Mucosa of descending colon (tissue), 3 donors: ENCODE results near the gene TTC36. TPM values are rescaled to one million over a fixed set of nuclear protein-coding genes. Genes with fewer than 3 reads are reported as not detected.
"Not testable (repeated sequence)": the region's sequence is repeated elsewhere in the genome, so short reads cannot be mapped to it uniquely, and the experiment has no call there.

Experiments used
- ATAC-seq: fragments of 200-7000 bp; cut with Tn5 transposase; one replicate; pipeline ENCODE4 v1.9.1; 2020; ENCODE audit warnings: mild to moderate bottlenecking, moderate library complexity
- DNase-seq, 3 donors: peaks; one replicate each; pipeline ENCODE4 v3.0.0-alpha.2; 2020
- H3K36me3 ChIP-seq: fragments of 200-600 bp; one replicate; pipeline ENCODE4 v1.8.0; 2021; ENCODE audit warnings: low read depth, mild to moderate bottlenecking
- H3K4me1 ChIP-seq: fragments of 200-600 bp; one replicate; pipeline ENCODE4 v1.8.0; 2021; ENCODE audit warnings: low read depth, mild to moderate bottlenecking
- H3K4me3 ChIP-seq: fragments of 200-600 bp; one replicate; pipeline ENCODE4 v1.8.0; 2021; ENCODE audit warnings: mild to moderate bottlenecking
- H3K9me3 ChIP-seq: fragments of 200-600 bp; one replicate; pipeline ENCODE4 v1.8.0; 2021; ENCODE audit warnings: mild to moderate bottlenecking
- intact Hi-C, 2 donors: fragments of 100-400 bp; cut with DNase I in 1 of 2; cut with micrococcal nuclease in 1 of 2; formaldehyde crosslinking; loops; one replicate each; pipeline versions ENCODE4 v1.11.0 to v1.11.1; 2022; cut with DNase I, micrococcal nuclease
- total RNA-seq, 3 donors: library from RNA; stranded (reverse); fragmentation: NEBNext Ultra II Directional in 2 of 3; extraction: Animal tissue kit (Norgen Biotek cat#: 25700) in 2 of 3; gene quantifications; one replicate each; pipeline versions ENCODE4 v1.2.1 to v1.2.4, GENCODE V29; 2021 to 2023
- TF ChIP-seq, protein P1 (sequence below): fragments of 200-600 bp; IDR thresholded peaks from one replicate; pipeline ENCODE4 v1.8.0; 2022; ENCODE audit warnings: antibody characterized with exemption, mild to moderate bottlenecking
- donor health status: DM: no; HTN: no; CAD: no; lungs with moderate emphysema.
- donor health status: DM: no; HTN: no; CAD: no.
- donor health status: DM: no; HTN: yes; CAD: no.

The TTC36 gene
- total RNA-seq, 3 donors from 2014 or later, result 0.63 to 1.3 (median 1.2) TPM

DNA sequence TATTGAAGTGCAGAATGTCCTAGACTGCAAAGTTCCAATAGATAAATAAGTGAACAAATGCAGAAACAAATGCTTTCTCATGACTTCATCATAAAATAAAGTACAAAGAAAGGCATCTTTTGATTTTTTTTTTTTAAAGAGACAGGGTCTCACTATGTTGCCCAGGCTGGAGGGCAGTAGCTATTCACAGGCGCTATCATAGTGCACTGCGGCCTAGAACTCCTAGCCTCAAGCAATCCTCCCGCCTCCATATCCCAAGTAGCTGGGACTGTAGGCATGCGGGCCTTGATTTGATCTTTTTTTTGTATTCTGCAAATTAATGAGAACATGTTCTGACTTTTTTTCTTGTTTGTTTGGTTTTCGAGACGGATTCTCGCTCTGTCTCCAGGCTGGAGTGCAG is 47.4 kb downstream of the TTC36 start:
- DNase-seq (no peak), ATAC-seq (no peak)
- TF ChIP-seq, protein P1, sequence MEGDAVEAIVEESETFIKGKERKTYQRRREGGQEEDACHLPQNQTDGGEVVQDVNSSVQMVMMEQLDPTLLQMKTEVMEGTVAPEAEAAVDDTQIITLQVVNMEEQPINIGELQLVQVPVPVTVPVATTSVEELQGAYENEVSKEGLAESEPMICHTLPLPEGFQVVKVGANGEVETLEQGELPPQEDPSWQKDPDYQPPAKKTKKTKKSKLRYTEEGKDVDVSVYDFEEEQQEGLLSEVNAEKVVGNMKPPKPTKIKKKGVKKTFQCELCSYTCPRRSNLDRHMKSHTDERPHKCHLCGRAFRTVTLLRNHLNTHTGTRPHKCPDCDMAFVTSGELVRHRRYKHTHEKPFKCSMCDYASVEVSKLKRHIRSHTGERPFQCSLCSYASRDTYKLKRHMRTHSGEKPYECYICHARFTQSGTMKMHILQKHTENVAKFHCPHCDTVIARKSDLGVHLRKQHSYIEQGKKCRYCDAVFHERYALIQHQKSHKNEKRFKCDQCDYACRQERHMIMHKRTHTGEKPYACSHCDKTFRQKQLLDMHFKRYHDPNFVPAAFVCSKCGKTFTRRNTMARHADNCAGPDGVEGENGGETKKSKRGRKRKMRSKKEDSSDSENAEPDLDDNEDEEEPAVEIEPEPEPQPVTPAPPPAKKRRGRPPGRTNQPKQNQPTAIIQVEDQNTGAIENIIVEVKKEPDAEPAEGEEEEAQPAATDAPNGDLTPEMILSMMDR, result no peak
- peaks cover 18% of the 10 kb centered on the region for H3K4me1 ChIP-seq
- no peaks in the 10 kb centered on the region for H3K36me3 ChIP-seq
- H3K4me3 ChIP-seq, result no peak overlapping the region
- intact Hi-C loops, result no loop called here
- no peaks in the 10 kb centered on the region for H3K9me3 ChIP-seq

DNA sequence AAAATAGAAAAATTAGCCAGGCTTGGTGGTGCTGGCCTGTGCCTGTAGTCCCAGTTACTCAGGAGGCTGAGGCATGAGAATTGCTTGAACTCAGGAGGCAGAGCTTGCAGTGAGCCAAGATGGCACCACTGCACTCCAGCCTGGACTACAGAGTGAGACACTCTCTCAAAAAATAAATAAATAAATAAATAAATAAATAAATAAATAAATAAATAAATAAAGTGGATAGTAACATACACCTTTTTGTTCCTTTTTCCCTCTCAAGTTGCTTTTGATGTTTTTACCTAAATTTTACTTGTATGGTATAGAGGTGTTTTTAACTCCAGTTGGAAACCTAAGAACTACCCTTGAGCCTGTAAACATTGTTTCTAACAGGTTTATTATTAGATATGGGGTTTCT is 50.7 kb downstream of the TTC36 start:
- H3K9me3 ChIP-seq, ATAC-seq, H3K4me3 ChIP-seq, intact Hi-C loops, H3K36me3 ChIP-seq, DNase-seq: not testable (repeated sequence)
- peaks cover 18% of the 10 kb centered on the region for H3K4me1 ChIP-seq

Other genes with a start within 250 kb of the TTC36 start
- gene CD3E, start 222.7 kb upstream of the TTC36 start, total RNA-seq, result 1 to 10 TPM; 6.3 to 9.7 (median 9.7) TPM
- gene CD3D, start 184.8 kb upstream of the TTC36 start, total RNA-seq, result 1 to 10 TPM; 4.9 to 8.1 (median 7.7) TPM
- 1 to 10 TPM; 2.8 to 5.1 (median 4.2) TPM for gene CD3G, start 183.1 kb upstream of the TTC36 start, total RNA-seq
- gene UBE4A, start 167.9 kb upstream of the TTC36 start, total RNA-seq, result 10 to 100 TPM; 42.3 to 50.1 (median 46.1) TPM
- gene ATP5MG, start 125.9 kb upstream of the TTC36 start, total RNA-seq, result 100 to 1,000 TPM; 224 to 287 (median 262) TPM
- gene KMT2A, start 91.0 kb upstream of the TTC36 start, total RNA-seq, result 10 to 100 TPM; 49.0 to 89.3 (median 51.4) TPM
- gene TMEM25, start 3.7 kb downstream of the TTC36 start, total RNA-seq, result 10 to 100 TPM in 1 of 3 donors, 1 to 10 TPM in 2; 7.8 to 18.0 (median 8.5) TPM
- 10 to 100 TPM; 10.7 to 23.0 (median 12.8) TPM for gene IFT46, start 38.5 kb downstream of the TTC36 start, total RNA-seq
- 100 to 1,000 TPM; 126 to 134 (median 130) TPM for gene ARCN1, start 44.9 kb downstream of the TTC36 start, total RNA-seq
- 100 to 1,000 TPM in 2 of 3 donors, 10 to 100 TPM in 1; 79.4 to 116 (median 115) TPM for gene PHLDB1, start 80.1 kb downstream of the TTC36 start, total RNA-seq
- 1 to 10 TPM; 1.1 to 3.9 (median 2.2) TPM for gene TREH, start 152.2 kb downstream of the TTC36 start, total RNA-seq